GM12892 (cell line): ENCODE data around the gene NLGN3.

Experiments used
- POLR2A ChIP-seq: IDR thresholded peaks from 2 replicates; pipeline ENCODE4 v1.6.1; 2011; ENCODE audit warnings: low read depth, low read length, control low read depth
- POLR2AphosphoS5 ChIP-seq: IDR thresholded peaks from 2 replicates; pipeline ENCODE4 v1.6.1; 2011; ENCODE audit warnings: low read depth, low read length, control low read depth
- TAF1 ChIP-seq: IDR thresholded peaks from 2 replicates; pipeline ENCODE4 v1.6.1; 2011; ENCODE audit warnings: low read depth, mild to moderate bottlenecking, control low read depth, low read length, borderline replicate concordance

DNA sequence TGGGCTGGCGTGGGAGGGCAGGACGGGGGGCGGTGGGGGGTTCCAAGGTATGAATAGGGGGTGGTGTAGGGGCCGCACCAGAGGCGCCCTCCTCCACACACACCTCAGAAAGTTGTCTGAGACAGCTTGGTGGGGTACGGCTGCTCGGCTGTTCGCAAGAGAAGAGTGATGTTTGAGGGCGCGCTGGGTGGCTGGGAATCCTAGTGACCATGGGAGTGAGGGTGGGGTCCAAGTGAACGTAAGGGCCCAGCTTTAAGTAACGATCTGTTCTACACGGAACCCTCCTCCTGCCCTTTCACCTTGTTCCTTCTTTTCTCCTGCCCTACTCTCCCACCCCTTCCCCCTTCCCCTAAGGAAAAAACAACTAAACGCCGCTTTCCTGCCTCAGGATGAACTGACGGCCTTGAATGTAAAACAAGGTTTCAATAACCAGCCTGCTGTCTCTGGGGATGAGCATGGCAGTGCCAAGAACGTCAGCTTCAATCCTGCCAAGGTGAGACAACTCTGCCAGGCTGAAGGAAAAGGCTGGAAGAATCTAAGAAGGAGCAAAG, 25.6 kb upstream of the NLGN3 start:
- TF ChIP-seq POLR2A (no peak), POLR2AphosphoS5 (no peak), TAF1 (no peak)
